GM19467 (cell line): ENCODE measurements around the gene FCN1.

Experiments
- ATAC-seq: cut with Tn5 transposase; IDR thresholded peaks from one replicate; pipeline ENCODE4 v1.9.1; 2021; ENCODE audit warnings: mild to moderate bottlenecking, moderate library complexity; ENCODE audit not compliant: unreplicated experiment

The FCN1 gene

DNA sequence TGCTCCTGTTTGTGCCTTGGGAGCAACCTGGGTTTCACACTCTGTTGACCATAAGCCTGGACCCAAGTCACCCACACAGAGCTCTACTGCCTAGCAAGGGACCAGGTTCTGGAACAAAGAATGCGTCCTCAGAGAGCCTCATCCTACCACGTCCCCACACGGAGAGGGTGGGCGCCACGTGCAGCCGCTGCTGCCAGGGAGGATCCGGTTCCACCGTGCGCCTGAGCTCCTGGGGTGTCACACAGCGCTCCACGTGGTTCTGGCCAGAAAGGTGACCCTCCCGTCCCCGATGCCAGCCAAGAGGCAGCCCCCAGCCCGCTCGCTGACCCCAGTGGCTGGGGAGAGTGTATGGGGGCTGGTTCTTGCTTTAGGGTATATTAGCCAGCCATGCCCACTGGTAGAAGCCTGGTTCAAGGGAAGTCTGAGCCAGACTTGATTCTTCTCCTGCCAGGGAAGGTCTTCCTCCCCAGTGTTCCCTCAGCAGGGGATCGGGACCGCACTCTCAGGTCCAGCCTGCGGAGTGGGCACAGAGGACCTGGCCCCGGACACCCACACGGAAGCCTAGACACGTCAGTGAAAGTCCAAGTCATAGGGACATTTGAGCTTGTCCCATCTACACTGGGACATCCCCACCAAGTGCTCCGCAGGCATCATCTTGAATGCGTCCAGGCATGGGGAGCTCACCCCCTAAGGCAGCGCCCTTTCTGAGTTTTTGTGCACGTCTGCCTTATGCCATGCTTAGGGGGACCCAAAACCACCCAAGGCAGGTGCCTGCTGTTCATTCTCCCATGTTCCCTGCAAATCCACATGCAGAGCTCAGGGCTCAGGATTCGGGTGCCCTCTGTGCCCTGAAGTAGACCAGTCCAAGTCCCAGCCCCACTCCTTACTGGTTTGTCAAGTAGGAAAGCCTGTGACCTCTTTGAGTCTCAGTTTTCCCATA is 2.4 kb downstream of the FCN1 start:
- ATAC-seq: no peak

DNA sequence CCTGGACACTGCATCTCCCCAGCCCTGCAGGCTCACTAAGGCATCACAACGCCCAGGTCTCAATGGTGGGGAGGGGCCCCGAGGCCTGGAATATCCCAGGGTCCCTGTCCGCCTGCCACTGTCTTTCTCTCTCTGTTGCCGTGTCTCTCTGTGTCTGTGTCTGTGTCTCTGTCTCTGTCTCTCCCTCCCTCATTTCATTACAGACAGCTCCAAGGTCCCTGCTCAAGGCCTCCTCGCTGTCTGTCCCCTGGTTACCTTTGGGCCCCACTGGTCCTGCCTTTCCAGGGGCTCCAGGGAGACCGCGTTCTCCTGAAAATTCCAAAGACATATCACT is 3.2 kb downstream of the FCN1 start:
- no peak for ATAC-seq

DNA sequence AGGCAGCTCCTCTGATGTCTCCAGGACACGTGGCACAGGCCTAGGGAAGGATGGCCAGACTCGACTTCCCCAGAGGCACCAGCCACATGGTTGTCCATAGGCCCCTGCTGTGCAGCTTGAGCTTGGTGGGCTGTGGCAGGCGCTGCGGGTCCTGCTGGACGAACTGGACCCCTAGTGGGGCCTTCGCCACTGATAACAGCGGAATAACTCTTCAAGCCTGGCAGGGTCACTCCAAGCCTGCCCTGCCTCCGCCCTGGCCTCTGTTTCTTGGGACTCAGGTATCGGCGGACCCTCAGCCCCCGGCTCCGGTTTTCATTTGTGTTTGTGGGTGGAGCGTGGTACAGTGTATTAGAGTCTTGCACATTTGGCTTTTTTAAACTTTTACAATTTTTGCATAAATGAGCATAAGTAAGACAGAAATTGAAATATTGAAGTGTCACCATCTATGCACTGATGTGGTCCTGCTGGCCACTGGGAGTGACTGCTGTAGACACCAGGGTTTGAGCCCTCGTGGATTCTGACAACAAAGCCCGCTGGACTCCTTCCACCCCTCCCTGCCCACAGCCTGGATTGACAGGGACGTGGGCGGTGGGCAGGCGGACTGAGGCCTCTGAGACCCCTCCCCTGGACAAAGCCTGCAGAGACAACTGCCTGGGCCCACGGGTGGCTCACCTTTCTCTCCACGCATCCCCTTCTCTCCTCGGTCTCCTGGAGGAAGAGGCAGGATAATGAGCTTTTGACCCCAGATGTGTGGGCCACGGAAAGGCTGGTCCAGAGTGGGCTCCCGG is 3.8 kb downstream of the FCN1 start:
- ATAC-seq: no peak

DNA sequence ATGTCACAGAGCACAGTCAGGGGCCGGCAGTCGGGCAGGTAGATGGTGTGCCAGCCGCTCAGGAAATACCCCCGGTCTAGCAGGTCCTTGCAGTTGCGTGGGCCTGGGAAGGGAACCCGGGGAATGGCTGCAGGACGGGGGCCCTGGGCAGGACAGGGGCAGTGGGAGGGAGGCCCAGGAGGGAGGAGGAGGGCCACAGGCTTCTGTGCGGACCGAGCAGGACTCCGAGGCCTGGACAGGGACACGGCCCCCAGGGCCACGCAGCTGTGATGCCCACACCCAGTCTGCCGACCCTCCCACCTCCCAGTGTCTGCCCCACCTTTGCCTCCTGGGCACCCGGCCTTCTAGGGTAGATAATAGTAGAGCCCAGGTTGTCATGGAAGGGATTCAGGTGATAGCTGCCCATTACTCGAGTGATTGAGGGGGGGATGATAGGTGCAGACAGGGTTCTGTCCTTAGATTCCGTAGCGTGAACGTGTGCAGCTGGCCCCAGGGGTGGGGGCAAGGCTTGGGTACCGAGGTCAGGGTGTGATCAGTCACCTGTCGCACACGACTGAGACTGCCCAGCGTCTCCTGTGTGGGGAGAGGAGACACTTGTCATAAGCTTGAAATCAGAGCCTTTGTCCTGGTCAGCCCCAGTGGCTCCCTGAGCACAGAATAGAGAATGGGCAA is 4.5 kb downstream of the FCN1 start:
- ATAC-seq: no peak

DNA sequence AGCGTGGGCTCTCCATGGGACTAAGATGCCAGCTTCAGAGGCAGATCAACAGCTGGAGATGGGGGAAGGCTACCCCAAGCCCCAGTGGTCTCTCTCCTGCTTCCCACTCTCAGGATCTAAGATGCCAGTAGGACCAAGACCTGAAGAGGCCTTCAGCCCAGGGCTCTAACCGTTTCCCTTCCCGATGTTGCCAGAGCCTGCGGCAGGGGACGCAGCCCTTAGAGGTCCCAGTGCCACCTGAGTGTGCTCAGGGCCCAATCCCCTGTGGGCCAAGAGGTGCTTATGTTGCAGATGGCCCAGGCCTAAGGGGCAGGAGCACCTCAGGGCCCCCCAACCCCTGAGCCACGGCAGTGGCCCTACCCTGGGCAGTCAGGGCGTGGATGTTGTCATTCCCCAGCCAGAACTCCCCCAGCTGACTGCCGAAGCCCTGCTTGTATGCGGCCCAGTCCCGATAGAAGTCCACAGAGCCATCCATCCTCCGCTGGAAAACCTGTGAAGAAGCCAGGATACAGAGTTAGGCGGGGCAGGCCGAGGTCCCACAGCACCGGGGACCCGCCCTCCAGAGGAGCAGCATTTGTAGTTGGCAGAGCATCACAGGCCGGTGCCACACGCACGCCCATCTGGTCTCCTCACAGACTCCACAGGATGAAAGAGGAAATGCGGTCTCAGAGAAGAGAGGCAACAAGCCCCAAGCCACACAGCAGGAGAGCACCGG is 5.4 kb downstream of the FCN1 start:
- no peak for ATAC-seq

DNA sequence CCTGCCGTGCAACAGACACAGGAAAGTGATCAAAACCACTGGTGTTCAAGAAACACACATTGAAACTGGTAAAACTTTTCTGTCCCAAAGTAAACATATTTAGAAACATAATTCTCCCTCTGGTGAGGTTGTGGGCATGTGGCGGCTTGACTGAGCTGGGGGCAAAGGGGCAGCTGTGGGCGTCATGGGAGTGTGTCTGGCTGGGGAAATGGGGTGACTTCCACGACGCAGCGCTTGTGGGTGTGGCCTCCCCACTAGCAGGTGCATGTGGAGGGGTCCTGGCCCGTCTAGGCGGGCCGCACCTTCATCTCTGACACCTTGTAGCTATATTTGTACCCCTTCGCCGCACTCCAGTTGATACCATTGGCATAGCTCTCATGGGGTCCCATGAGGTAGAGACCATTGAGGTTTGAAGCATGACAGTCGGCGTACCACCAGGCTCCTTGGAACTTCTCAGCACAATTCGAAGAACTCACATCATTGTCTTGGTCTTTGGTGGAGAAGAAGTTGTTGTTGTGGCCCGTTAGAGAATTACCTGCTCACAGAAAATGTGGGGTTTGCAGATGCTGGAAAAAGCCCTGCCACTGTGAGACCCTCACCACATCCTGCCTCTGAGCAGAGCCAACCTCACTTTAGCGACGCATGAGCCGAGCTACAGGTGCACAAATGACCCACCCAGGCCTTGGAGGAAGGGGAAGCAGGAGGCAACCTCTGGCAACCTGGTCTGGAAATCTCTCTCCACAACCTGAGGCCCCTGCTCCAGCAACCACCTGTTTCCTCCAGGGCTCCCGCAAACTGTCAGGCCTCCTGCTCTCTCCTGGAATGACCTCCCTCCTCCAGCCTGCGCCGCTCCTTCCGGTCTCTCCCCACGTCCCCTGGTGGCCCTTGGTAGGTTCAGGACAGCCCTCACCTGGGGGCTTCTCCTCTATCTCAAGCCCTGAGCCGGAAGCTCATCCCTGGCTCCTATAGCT is 7.9 kb downstream of the FCN1 start:
- ATAC-seq: no peak

DNA sequence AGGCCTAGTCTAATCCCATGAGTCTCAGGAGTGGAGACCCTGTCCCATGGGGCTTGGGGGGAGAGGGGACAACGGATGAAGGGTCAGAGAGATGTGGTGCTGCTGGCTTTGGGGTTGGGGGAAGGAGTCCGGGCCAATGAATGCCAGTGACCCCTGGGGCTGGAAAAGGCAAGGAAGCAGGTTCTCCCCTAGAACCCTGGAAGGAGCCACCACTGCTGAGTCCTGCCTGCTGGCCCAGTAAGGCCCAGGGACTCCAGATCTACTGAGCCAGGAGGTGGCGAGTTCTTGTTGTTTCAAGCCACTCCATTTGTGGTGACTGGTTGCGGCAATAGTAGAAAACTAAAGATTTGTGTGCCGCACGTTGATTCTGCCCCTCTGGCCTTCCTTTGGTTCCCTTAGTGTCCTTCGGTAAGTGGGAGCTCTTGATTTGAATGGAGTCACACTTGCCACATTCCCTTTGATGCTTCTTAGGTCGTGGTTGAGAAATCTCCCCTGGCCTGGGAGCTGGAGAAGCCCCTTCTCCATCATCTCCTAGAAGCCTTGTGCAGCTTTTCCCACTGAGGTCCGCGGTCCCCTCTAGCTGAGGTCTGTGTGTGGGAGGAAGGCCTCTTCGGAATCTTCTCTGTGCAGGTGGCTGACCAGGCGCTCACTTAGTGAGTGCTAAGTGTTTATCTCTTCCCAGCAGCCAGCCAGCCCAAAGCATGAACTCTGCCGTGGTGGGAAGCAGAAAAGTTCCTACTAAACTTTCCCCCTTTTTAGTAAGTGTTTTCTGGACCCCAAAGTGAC is 9.0 kb downstream of the FCN1 start:
- no peak for ATAC-seq

DNA sequence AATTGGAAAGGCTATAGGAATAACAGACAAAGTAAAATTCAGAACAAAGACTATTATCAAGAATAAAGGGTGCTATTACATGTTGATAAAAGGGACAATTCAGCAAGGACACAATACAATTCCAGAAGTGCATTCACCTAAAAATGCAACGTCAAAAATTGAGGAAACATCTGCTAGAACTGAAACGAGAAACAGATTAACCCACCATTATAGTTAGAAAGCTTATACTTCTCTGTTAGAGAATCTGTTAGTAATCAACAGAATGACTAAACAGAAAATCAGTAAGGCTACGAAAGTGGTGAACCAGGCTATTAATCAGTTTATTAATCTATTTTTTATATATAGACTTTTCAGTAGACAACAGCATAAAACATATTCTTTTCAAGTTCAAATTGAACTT is 14.8 kb downstream of the FCN1 start:
- no peak for ATAC-seq

DNA sequence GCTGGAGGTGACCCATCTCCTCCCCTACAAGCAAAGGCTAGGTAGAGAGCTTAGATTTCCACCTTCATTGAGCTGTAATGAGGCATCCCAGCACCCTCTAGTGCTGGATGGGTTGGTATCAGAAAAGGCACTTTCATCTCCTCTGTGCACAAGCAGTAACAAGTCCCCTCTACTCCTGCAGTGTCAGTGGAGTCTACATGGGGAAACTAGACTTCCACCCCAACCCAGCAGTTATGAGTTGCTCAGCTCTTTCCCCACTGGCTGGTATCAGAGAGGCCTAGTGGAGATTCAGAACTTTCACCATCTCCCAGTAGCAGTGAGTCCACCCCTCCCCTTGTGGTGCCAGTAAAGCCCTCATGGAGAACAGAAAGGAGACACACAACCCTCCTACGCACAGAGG is 17.9 kb downstream of the FCN1 start:
- no peak for ATAC-seq

DNA sequence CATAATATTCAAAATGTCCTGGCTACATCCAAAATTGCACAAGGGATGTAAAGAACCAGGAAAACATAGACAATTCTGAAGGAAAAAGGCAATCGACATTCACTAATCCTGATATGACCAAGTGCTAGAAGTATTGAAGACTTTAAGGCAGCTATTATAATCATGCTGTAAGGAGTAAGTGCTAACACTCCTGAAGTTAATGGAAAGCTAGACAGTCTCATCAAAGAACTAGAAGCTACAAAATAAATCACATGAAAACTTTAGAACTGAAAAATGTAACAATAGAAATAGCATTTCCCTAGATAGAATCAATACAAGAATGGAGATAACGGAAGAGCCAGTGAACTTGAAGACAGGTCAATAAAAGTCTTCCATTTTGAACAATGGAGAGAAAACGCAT is 18.5 kb downstream of the FCN1 start:
- no peak for ATAC-seq

DNA sequence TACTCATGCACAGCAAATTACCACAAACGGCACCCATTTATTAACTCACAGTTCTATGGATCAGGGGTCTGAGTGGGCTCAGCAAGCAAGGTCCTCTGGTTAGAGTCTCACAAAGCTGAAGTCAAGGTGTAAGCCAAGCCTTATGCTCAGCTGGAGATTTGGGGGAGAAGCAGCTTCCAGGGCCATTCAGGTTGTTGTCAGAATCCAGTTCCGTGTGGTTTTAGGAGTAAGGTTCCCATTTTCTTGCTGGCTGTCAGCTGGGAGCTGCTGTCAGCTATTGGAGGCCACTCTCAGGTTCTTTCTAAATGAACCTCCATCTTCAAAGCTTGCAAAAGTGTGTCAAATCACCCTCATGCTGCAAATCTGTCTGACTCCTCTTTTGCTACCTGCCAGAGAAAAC is 19.4 kb downstream of the FCN1 start:
- ATAC-seq: no peak

DNA sequence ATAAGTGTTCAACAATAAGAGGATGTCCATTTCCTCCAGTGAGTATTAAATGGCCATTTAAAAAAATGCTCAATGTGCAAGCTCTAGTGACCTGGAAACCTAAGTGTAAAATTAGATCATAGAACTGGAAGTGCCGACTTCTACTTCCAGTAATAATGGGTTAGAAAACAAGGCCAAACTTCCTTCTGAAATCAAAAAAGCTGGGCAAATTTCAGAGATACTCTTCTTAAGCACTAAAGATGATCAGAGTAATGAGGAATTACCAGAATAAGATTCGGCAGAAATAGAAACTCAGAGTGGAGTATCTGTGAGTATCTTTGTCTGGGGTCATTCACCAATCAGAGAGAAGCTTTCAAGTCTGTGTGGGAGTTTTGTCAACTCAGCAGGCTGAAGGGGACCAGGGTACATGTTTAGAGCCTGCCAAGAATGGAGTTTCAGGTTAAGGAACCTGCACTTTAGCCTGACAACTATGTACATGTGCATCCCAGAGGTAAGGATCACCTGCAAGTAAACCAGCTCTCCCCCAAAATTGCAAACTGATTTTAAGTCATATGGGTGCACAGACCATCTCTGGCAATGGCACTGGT is 20.0 kb downstream of the FCN1 start:
- no peak for ATAC-seq

DNA sequence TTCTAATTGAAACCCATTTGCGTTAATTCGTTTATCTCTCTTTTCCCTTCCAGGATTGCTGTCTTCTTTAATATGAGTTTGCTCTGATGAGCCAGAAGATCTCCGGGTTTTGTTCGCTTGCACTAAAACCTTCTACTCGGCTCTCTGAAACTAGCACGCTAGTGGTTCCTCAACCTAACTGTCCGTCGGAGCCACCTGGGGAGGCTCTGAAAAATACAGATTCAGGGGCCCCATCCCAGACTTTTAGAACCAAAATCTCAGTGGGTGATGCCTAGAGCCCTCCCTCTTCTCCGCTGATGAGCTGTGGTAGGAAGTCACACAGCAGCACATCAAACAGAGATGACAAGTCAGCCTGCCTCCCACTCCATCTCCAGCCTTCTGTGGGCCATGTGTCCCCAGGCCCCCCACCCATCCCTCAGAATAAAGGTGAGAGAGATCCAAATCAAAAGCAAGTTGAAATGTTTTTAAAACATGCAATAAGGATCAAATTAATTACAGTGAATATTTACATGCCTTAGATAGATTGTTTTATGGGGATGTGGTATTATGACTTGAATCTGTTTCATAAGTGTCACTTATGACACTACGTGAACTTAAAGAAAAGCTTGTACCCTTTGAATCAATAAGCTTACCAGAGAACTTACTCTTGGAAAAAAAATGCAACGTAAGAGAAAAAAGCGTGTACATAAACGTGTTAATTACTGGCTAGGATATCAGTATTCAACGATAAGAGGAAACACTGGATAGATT is 20.7 kb downstream of the FCN1 start:
- no peak for ATAC-seq

DNA sequence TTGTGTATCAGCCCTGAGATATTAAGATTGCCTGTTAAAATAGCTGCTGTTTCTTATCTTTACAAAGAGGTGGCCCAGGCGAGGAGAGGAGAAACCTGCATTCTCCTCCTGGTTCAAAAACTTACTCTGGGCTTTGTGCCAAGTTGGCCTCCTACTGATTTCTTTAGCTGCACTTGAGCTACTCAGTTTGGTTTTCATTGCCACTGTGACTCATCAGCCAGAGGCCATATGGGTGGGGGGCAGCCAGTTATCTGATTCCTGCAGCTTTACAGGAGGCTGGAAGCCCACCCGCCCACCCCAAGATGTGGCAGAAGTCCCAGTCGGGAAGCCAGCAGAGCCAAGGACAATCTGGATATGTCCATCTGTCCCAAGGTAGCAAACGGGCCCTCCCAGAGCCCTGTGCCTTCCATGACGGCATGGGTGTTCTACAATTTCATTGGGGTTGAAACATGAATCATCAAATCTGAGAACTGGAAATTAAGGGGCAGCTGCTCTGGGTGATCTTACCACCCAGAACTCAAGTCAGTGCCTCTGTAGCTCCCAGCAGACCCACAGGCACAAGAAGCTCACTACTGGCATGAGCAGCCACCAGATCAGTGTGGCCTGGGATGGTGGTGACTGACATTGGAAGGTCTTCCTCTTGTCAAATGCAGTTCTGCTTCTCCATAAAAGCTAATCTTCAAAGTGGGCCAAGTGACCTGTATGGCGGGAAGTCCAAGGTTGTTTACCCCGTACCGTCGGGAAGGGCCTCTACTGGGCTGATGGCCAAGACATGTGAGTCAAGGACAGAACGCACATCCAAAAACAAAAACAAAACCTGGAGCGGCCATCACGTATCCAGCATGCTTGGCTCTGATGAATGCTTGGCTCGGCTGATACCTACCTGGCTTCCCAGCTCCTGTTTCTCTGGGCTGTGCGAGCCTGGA is 21.5 kb downstream of the FCN1 start:
- no peak for ATAC-seq

DNA sequence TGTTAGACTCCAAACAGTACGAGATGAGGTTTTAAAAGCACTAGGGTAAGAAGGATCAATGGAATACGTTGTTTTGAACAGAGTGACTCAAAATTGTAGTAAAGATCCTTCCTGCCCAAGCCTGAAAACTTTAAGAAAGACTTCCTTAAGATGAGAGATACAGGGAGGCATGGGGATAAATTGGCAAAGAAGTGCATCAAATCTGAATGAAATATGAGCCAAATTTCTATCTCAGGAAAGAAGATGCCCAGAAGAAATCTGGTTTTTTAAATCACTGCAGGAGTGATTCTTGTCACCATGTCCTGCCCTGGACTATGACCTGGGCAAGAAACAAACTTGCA is 22.2 kb downstream of the FCN1 start:
- ATAC-seq: no peak

DNA sequence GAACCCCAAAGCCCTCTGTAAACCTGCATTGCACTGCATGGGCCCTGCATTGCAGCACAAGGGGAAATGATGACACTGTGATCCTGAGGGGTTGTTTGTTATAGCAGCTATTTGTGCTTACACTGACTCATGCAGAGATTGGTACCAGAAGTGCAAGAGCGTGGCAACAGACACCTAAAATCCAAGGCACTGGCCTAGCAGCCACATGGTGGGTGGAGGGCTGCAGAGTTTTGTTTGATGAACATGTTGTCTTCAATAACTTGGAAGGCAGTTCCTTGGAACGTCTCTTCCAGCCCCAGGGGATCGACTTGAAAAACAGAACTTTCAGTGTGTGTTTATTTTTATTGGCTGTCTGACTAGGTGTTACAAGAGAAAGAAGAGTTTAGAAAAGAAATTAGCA is 22.6 kb downstream of the FCN1 start:
- ATAC-seq: no peak
